Activated effector memory CD4-positive, alpha-beta T cell treated with anti-CD3 and anti-CD28 coated beads, Interleukin-2, amount 50 U/mL, for 16 hours (primary cell): ENCODE data around the gene BCL11A.

Experiments
- DNase-seq: peaks from one replicate; pipeline ENCODE4 v3.0.0-alpha.2; 2020

The BCL11A gene

GRCh38 chr2:60558536-60558935 lies 5.1 kb upstream of the BCL11A start:
- no peak for DNase-seq

GRCh38 chr2:60557486-60557864 lies 4.0 kb upstream of the BCL11A start:
- DNase-seq = no peak

- no peak for DNase-seq
Observed at GRCh38 chr2:60556576-60557485, 3.4 kb upstream of the BCL11A start.

GRCh38 chr2:60556175-60556574 lies 2.7 kb upstream of the BCL11A start:
- DNase-seq = no peak

- DNase-seq = no peak
Observed at GRCh38 chr2:60555783-60556139, 2.3 kb upstream of the BCL11A start.

- DNase-seq = peak; percentile 81
Observed at GRCh38 chr2:60555066-60555782, 1.8 kb upstream of the BCL11A start.

GRCh38 chr2:60554646-60555065 lies 1.2 kb upstream of the BCL11A start:
- DNase-seq = no peak

GRCh38 chr2:60554074-60554645 lies 706 bp upstream of the BCL11A start:
- DNase-seq = peak; percentile 63

GRCh38 chr2:60552851-60553494 lies 481 bp downstream of the BCL11A start:
- no peak for DNase-seq

GRCh38 chr2:60552078-60552850 lies 1.2 kb downstream of the BCL11A start:
- no peak for DNase-seq

- DNase-seq = no peak
Observed at GRCh38 chr2:60551240-60552077, 2.0 kb downstream of the BCL11A start.

- no peak for DNase-seq
Observed at GRCh38 chr2:60550984-60551239, 2.5 kb downstream of the BCL11A start.

- DNase-seq = peak; percentile 67
Observed at GRCh38 chr2:60550178-60550983, 3.1 kb downstream of the BCL11A start.

GRCh38 chr2:60549928-60550177 lies 3.6 kb downstream of the BCL11A start:
- no peak for DNase-seq

GRCh38 chr2:60549238-60549927 lies 4.1 kb downstream of the BCL11A start:
- no peak for DNase-seq

- no peak for DNase-seq
Observed at GRCh38 chr2:60548845-60549237, 4.6 kb downstream of the BCL11A start.

GRCh38 chr2:60548311-60548710 lies 5.1 kb downstream of the BCL11A start:
- DNase-seq = no peak

GRCh38 chr2:60547841-60548240 lies 5.6 kb downstream of the BCL11A start:
- DNase-seq = no peak

GRCh38 chr2:60546756-60547420 lies 6.6 kb downstream of the BCL11A start:
- DNase-seq = no peak

GRCh38 chr2:60544954-60545560 lies 8.4 kb downstream of the BCL11A start:
- no peak for DNase-seq
